ENCODE results near the gene UBE4B.
"Not testable (repeated sequence)": the region's sequence is repeated elsewhere in the genome, so short reads cannot be mapped to it uniquely, and the experiment has no call there.

The UBE4B gene

DNA sequence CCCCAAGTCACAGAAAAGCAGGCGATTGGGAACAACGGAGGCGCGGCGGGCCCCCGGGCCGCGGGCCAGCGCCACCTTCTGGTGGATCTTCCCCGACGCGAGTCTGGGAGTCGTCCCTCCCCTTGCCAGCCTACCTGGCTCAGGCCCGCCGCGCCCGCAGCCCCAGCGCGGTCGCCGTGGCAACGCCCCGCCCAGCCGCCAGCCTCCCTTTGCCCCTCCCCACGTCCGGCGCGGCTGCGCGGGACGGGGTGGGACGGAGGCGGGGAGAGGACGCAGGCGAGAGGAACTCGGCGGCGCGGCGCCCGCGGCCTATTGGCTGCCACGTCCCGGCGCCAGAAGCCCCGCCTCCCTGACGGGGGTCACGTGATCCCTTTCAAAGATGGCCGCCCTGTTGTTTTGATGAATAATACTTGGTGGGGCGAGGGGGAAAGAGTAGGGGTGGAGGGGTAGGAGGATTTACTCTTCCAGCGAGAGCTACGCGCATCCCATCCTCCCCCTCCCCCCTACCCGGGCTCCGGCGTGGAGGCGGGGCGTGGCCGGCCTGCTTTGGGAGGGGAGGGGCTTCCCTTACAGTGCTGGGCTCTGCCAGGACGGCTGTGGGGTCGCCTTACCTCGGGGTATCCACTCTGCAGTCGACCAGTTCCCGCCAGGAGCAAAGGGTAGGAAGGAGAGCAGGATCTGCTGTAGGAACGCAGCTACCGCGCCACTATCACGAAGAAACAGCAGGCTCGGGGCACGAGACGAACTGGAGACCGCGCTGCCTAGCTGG, at the start of gene UBE4B:
Gene UBE4B (plus strand): TSS at position 369 of the 769 bp plus-strand sequence. CDS start 713 bp downstream, outside the sequence.
- peak; percentile 87 for DNase-seq

DNA sequence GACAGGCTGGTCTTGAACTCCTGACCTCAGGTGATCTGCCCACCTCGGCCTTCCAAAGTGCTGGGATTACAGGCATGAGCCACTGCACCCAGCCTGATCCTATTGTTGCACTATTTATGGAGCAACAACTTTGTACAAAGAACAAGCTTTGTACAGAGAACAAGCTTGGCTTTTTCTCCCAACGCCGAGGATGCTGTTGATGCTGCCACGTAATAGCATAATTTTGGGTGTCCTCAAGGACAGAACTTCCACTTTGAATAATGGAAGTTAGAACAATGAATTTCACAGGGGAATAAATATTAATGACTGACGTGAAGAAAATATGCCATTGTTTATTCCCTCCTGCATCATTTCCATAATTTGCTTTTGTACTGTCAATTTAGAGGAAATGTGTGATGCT, 48.5 kb upstream of the UBE4B start:
- no peak for DNase-seq

DNA sequence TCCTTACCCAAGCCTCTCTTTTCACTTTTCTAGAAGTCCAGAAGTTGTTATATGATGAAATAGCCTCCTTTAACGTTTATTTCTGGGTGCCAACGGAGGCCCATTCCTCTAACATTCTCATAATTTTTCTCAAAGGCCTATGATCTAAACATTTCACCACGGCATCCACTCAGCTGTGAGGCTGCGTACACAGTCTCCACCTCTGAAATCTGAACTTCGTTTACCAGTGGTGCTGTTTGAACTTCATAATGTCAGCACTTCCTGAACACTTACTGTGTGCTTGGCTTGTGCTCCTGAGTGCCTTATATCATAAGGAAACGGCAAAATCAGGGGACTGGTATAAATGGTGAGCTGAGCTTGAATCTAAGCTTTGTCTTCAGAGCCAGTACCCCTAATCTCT, 47.8 kb upstream of the UBE4B start:
- DNase-seq = no peak

DNA sequence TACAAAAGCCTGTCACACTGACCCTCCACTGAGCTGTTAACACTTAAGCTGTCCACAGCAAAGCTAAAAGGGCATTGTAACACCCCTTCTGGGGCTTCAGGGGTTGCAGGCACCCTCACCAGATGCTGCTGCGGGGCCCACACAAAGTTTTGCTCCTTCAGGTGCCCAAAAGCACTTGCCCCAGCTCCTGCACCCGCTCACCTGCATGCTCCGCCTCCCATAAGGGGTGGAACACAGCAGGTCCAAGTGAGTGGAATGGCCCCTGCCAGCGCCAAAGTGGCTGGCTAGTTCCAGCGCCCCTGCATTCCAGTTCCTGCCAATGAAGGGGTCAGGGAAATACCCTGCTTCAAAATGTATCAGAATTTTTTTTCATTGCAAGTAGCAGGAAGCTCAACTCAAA, 43.0 kb upstream of the UBE4B start:
- DNase-seq = no peak

DNA sequence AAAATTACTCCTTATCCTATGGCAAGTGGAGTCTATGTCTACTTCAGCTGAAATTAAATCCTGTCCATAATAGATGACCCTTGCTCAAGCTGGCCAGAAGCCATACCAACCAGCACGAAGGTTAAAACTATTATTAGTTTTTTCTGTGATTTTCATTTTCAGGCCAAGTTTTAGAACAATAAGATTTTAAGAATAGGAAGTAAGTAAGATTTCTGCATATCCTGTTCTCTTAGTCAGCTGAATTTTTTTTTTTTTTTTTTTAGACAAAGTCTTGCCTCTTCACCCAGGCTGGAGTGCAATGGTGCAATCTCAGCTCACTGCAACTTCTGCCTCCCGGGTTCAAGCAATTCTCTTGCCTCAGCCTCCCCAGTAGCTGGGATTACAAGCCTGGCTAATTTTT, 41.8 kb upstream of the UBE4B start:
- DNase-seq = no peak

DNA sequence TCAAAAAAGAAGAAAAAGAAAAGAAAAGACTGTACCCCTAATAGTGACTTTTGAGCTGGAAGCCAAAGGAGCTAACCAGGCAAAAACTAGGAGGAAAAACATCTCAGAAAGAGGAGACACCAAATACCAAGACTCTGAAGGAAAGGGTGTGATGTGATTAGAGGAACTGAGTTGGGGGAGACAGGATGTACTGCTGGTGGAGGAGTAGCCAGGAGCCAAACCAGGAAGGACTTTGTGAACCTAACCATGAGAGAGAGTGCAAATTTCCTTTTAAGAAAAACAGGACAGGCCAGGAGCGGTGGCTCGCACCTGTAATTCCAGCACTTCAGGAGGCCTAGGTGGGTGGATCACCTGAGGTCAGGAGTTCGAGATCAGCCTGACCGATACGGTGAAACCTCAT, 39.8 kb upstream of the UBE4B start:
- no peak for DNase-seq

DNA sequence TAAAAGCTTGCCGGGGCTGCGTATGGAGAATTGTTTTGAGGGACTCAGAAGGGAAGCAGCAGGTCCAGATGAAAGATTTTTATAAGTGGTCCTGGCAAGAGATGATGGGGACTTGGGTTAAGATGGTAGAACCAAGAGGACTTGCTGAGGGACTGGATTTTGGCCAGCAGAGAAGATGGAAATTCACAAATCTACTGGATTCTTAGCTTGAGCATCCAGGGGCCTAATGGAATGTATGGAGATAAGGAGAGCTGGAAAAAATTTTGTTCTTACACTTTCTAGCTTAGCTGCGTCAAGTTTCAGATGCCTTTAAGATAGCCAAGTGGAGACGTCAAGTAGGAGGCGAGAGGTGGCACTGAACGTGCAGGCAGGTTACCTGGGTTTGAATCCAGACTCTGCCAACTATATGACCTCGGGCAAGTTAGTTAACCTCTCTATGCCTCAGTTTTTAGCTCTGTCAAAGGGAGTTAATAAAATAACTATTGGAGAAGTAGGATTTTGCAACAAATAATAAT, 39.1 kb upstream of the UBE4B start:
- no peak for DNase-seq

DNA sequence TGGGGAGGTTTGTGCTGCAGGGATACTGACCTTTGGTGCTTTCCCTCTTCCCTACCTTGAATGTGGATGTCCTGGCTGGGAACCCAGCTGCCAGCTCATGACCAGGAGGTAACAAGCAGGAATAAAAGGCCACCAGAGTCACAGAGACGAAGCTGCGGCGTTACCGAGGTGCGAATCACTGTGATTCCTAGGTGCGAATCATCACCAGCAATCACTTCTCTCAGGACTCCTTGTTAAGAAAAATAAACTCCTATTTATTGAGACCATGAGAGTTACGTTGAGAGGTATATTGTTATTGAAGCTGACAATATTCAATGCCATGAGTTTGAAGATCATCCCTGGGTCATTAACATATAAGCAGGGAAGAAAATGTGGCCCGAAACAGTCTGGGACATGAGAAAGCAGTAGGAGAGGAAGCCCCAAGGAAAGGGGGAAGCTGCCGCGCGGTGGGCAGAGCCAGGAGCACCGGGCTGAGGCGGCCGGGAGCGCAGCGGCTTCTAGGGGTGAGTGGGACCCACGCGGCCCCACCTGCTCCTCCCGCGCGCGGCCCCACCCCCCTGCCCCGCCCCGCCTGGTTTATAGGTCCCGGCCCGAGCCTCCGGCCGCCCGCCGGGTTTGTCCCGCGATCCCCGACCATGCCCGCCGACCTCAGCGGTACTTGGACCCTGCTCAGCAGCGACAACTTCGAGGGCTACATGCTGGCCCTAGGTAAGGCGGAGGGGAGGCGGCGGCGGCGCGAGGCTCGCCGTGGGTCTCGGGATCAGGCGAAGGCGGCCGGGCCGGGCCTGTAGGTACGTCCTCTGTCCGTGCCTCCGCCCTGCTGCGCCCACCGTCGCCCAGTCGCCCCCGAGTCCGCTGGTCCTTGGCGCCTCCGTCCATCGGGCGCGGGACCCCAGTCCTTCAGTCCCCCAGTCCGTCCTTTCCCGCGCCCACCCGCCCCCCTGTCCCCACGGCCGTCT, 35.9 kb upstream of the UBE4B start, which contains the start of gene RBP7:
Gene RBP7 (plus strand): TSS at position 605 of the 959 bp plus-strand sequence. CDS start 31 bp downstream, at position 636.
- DNase-seq = no peak

DNA sequence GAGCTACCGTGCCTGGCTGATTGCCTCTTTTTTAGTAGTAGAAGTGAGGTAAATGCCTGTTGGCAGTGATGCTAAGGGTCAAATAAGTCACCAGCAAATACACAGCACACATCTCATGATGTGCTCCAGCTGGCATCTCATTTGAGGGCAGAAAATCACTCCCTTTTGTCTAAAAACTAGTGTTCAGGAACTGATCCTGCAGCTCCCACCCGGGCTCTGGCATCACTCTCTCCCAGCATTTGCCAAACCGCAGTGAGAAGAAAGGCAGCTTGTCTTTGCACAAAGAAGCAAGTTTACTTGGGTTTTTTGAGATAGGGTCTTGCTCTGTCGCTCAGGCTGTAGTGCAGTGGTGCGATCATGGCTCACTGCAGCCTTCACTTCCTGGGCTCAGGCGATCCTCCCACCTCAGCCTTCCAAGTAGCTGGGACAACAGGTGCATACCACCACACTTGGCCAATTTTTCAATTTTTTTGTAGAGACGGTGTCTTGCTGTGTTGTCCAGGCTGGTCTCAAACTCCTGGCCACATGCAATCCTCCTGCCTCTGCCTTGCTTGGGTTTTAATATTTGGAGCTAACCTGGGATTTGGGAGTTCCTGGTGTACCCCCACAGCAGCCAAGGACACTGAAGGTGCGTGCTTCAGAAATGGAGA, 31.6 kb upstream of the UBE4B start:
- DNase-seq = no peak

DNA sequence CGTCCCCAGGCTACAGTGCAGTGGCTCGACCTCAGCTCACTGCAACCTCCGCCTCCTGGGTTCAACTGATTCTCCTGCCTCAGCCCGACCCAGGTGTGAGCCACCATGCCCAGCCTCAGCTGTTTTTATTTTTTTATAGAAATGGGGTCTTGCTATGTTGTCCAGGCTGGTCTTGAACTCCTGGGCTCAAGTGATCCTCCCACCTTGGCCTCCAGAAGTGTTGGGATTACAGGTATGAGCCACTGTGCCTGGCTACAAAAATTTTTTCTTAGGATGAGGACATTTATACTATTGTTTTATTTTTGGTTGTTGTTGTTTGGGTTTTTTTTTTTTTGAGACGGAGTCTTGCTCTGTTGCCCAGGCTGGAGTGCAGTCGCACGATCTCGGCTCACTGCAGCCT, 27.5 kb upstream of the UBE4B start:
- not testable (repeated sequence) for DNase-seq

DNA sequence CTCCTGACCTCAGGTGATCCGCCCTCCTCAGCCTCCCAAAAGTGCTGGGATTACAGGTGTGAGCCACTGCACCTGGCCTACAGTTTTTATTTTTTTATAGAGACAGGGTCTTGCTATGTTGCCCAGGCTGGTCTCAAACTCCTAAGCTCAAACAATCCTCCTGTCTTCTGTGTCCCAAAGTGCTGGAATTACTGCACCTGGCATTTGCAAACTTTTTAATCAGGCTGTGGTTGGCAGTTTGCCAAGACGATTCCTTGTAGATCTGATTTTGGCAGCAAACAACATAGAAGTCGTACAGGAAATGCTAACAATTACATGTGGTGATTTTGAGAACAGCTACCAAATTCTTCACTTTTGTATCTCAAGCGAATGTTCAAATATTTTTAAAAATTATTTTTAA, 25.6 kb upstream of the UBE4B start:
- no peak for DNase-seq

DNA sequence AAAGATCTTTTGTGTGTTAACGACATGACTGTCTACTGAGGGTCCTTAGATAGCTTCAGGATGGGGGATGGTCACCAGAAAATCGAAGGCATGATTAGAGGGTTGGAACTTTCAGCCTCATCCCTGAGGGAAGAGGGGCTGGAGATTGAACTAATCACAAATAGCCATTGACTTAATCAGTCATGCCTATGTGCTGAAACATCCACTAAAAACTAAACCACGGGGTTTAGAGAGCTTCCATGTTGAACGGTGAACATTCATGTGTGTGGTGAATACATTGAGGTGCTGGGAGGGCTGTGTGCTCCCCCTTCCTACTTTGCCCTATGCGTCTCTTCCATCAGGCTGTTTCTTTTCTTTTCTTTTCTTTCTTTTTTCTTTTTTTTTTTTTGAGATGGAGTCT, 18.7 kb upstream of the UBE4B start:
- no peak for DNase-seq

DNA sequence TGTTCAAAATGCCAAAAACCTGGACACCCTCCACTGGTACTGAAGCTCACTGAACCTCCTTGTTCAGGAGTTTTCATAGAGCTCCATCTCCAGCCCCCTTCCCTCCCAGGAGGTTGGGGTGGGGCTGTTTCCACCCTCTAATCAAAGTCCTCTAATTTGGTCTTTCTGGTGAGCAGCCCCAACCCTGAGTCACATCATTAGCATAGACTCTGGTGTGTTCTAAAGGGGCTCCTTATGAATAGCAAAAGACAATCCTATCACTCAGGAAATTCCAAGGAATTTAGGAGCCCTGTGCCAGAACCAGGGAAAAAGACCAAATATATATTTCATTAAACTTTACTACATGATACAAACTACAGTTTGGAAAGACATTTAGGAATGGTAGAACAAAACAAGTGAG, 13.2 kb upstream of the UBE4B start:
- DNase-seq = no peak

DNA sequence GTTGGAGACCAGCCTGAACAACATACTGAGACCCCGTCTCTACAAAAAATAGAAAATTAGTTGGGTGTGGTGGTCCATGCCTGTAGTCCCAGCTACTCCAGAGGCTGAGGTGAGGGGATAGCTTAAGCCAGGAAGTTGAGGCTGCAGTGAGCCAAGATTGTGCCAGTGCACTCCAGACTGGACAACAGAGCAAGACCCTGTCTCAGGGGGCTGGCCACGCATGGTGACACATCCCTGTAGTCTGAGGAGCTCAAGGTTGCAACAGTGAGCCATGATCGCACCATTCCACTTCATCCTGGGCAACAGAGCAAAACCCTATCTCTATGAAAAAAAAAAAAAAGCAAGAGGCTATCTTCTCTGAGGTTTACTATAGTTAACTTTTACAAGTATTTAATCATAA, 12.7 kb upstream of the UBE4B start:
- DNase-seq = no peak

DNA sequence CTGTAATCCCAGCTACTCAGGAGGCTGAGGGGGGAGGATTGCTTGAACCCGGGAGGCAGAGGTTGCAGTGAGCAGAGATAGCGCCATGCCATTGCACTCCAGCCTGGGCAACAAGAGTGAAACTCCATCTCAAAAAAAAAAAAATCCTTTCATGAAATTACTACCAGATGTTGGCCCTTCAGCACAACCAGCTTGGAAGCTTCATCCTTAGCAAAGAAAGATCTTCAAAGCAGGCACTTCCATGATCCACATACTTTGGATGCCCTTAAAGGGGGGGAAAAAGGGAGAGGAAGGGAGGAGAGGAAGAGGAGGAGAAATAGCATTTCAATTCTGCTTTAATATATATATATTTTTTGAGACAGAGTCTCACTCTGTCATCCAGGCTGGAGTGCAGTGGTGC, 12.1 kb upstream of the UBE4B start:
- DNase-seq = not testable (repeated sequence)

DNA sequence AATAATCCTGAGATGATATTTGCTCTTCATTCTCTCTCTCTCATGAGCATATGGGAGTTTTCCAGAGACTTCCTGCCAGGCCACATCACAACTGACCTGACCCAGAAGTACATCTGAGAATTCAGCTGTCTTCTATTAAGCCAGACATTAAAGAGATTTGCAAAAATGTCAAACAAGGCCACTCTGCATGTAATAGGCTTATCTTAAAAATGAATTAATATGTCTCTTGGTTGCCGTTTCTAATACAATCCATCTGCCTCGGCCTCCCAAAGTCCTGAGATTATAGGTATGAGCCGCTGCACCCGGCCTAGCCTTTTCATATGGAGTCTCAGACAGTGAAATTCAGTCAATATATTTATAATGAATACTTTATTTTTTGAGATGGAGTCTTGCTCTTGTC, 10.8 kb upstream of the UBE4B start:
- not testable (repeated sequence) for DNase-seq

DNA sequence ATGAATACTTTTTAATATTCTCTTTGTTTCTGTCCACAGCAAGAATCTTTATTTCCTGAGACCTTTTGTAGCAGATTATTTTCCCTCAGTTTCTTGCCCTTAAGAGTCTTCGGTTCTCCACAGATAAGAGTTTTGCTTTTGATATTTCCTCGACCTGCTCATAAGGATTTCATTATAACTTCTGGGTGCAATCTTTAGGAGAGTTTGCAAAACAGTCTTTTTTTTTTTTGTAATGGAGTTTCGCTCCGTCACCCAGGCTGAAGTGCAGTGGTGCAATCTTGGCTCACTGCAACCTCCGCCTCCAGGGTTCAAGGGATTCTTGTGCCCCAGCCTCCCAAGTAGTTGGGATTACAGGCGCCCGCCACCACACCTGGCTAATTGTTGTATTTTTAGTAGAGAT, 10.1 kb upstream of the UBE4B start:
- DNase-seq = no peak

DNA sequence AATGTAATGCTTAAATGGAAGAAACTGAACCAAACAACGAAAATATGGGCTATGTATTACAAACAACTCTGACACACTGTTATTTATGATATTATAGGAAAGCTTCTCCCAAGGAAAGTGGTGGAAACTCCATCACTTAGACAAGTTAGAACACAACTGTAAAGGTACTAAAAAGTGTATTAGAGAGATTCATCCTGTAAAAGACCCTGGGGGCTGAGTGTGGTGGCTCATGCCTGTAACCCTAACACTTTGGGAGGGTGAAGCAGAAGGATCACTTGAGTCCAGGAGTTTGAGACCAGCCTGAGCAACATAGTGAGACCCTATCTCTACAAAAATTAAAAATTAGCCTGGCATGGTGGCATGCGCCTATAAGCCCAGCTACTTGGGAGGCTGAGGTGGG, 7.4 kb upstream of the UBE4B start:
- no peak for DNase-seq

DNA sequence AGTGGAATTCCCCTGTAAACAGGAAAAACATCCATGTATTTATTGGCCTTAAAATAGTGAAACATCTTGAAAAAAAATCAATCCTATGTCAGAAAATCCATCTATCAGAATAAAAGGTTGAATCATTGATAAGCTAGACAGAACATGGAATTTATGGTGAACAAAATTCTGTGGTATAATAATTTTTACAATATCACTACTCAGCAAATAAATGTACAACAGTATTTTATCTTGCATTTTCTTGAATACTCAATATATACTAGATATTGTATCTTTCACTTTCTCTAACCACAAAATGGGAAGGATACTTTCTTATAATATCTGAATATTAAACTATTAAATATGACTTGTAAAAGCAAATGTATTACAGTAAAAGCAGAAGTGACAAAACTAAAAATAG, 5.7 kb upstream of the UBE4B start:
- no peak for DNase-seq

DNA sequence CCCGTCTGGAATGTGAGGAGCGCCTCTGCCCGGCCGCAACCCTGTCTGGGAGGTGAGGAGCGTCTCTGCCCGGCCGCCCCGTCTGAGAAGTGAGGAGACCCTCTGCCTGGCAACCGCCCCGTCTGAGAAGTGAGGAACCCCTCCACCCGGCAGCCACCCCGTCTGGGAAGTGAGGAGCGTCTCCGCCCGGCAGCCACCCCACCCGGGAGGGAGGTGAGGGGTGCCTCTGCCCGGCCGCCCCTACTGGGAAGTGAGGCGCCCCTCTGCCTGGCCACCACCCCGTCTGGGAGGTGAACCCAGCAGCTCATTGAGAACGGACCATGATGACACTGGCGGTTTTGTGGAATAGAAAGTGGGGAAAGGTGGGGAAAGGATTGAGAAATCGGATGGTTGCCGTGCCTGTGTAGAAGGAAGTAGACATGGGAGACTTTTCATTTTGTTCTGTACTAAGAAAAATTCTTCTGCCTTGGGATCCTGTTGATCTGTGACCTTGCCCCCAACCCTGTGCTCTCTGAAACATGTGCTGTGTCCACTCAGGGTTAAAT, 3.7 kb upstream of the UBE4B start:
- not testable (repeated sequence) for DNase-seq

DNA sequence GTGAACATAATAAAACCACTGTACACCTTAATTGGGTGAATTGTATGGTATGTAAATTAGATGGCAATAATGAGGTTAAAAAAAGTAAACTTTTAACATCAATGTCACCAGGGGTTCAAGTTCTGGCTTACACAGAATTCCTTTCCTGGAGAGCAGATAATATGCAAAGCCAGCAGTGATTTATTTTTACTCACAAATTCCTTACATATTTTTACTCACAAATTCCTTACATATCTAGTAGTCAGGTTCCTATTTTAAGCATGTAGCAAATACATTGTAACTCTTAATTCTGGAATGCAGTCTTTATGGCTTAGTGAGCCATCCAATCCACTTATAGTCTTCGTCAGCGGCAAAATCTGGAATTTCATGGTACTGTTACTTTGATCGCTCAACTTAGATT, 1.3 kb upstream of the UBE4B start:
- DNase-seq = no peak

DNA sequence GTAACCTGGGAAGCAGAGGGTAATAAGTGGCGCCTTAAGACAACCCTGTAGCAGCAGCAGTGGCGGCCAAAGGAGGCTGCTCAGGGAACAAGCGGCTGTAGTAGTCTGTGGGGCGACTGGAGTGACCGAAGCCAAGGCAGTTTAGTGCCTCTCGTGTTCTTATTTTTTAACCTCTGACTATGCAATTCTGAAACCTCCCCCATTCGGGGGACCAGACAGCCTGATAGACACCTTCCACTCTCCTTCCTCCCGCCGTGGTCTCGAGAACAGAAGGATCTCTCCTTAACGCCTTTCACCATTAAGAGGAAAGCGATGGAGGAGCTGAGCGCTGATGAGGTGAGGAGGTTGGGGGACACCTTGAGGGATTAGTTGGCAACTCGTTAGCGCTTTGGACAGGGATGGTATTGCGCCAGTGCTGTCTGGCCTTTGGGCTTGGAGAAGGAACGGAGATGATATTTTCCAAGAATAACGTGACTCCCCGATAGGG, 644 bp downstream of the UBE4B start:
- DNase-seq = peak; percentile 25

DNA sequence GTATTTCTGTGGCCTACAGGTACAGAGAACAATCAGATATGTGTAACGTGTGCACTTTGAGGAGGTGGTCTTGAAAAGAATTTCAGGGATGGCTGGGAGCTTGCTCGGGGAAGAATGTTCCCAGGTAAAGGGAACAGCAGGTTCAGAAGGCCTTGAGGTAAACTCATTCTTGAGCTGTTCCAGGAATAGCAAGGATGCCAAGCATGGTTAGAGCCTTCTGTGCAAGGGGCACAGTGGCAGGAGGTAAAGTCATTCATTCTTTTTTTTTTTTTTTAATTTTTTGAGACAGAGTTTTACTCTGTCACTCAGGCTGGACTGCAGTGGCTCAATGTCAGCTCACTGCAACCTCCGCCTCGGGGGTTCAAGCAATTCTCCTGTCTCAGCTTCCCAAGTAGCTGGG, 10.0 kb downstream of the UBE4B start:
- DNase-seq = no peak
